ENCODE results near the gene CEBPB. TPM values are rescaled to one million over a fixed set of nuclear protein-coding genes. Genes with fewer than 3 reads are reported as not detected.
A peak's percentile ranks its signal among the peaks of the same experiment; 100 is the strongest.
"Not testable (repeated sequence)": the region's sequence is repeated elsewhere in the genome, so short reads cannot be mapped to it uniquely, and the experiment has no call there.

Gene CEBPB
- 14.8 and 22.1 TPM in 2 replicates for total RNA-seq (2014; rRNA removed; shearing (Covaris generic))

- DNase-seq (ENCODE audit: low spot score) = peak; percentile 85
Observed at GRCh38 chr20:50190251-50191064, at the start of gene CEBPB. CEBPB (plus strand) TSS chr20:50190830; CDS start chr20:50191034, 204 bp downstream.

GRCh38 chr20:50141018-50141675 is 49.5 kb upstream of the CEBPB start:
- no peak for DNase-seq (ENCODE audit: low spot score)

GRCh38 chr20:50141811-50142561 is 48.6 kb upstream of the CEBPB start:
- no peak for DNase-seq (ENCODE audit: low spot score)

GRCh38 chr20:50142812-50143211 is 47.8 kb upstream of the CEBPB start:
- no peak for DNase-seq (ENCODE audit: low spot score)

- DNase-seq (ENCODE audit: low spot score) = peak; percentile 69
Observed at GRCh38 chr20:50144362-50144761, 46.3 kb upstream of the CEBPB start.

GRCh38 chr20:50145566-50145965 is 45.1 kb upstream of the CEBPB start:
- no peak for DNase-seq (ENCODE audit: low spot score)

- no peak for DNase-seq (ENCODE audit: low spot score)
Observed at GRCh38 chr20:50146214-50146613, 44.4 kb upstream of the CEBPB start.

- DNase-seq (ENCODE audit: low spot score) = no peak
Observed at GRCh38 chr20:50146732-50147662, 43.6 kb upstream of the CEBPB start.

- DNase-seq (ENCODE audit: low spot score) = no peak
Observed at GRCh38 chr20:50149481-50150254, 41.0 kb upstream of the CEBPB start.

- no peak for DNase-seq (ENCODE audit: low spot score)
Observed at GRCh38 chr20:50151034-50151743, 39.4 kb upstream of the CEBPB start.

GRCh38 chr20:50152394-50153152 is 38.1 kb upstream of the CEBPB start:
- no peak for DNase-seq (ENCODE audit: low spot score)

- DNase-seq (ENCODE audit: low spot score) = no peak
Observed at GRCh38 chr20:50153153-50153499, 37.5 kb upstream of the CEBPB start.

- DNase-seq (ENCODE audit: low spot score) = peak; percentile 84
Observed at GRCh38 chr20:50153500-50154377, 36.9 kb upstream of the CEBPB start, which contains the start of gene PEDS1. PEDS1 (minus strand) TSS chr20:50153723; CDS start chr20:50153637, 86 bp downstream.

- DNase-seq (ENCODE audit: low spot score) = not testable (repeated sequence)
Observed at GRCh38 chr20:50161494-50161893, 29.1 kb upstream of the CEBPB start.

- DNase-seq (ENCODE audit: low spot score) = peak; percentile 41
Observed at GRCh38 chr20:50163570-50164317, 26.9 kb upstream of the CEBPB start.

GRCh38 chr20:50165684-50166554 is 24.7 kb upstream of the CEBPB start:
- DNase-seq (ENCODE audit: low spot score) = peak; percentile 100

Data from H4 (cell line).